Liver (tissue), 9 donors: ENCODE measurements around the gene ABLIM2. TPM values are rescaled to one million over a fixed set of nuclear protein-coding genes. Genes with fewer than 3 reads are reported as not detected.

Source experiments
- DNase-seq: peaks from one replicate; pipeline ENCODE4 v3.0.0-alpha.2; 2017; ENCODE audit warnings: low spot score
- H3K27ac ChIP-seq, 2 donors: one replicate each; pipeline ENCODE4 v1.7.0; 2013; ENCODE audit warnings: inconsistent platforms in 2 of 2, low read length in 2 of 2, control low read depth in 1 of 2, low read depth in 1 of 2, mild to moderate bottlenecking in 1 of 2
- H3K27me3 ChIP-seq, 4 donors: one replicate each; pipeline versions ENCODE4 v1.6.1 to v1.7.0; 2013; ENCODE audit warnings: low read length in 3 of 4, inconsistent platforms in 1 of 4, mild to moderate bottlenecking in 1 of 4, moderate library complexity in 1 of 4; ENCODE audit not compliant: control insufficient read depth in 4 of 4, insufficient read depth in 4 of 4
- H3K36me3 ChIP-seq, 4 donors: one replicate each; pipeline versions ENCODE4 v1.6.1 to v1.7.0; 2013; ENCODE audit warnings: low read length in 3 of 4, mild to moderate bottlenecking in 3 of 4, low read depth in 1 of 4, moderate library complexity in 1 of 4; ENCODE audit not compliant: control insufficient read depth in 4 of 4, insufficient read depth in 3 of 4
- H3K4me1 ChIP-seq, 4 donors: one replicate each; pipeline versions ENCODE4 v1.6.1 to v1.7.0; 2013; ENCODE audit warnings: low read length in 3 of 4, mild to moderate bottlenecking in 3 of 4, moderate library complexity in 1 of 4; ENCODE audit not compliant: control insufficient read depth in 4 of 4, insufficient read depth in 4 of 4
- H3K4me3 ChIP-seq, 3 donors: one replicate each; pipeline versions ENCODE4 v1.6.1 to v1.7.0; 2013; ENCODE audit warnings: low read length in 3 of 3, control low read depth in 1 of 3, low read depth in 1 of 3, mild to moderate bottlenecking in 1 of 3
- H3K9ac ChIP-seq, 2 donors: one replicate each; pipeline ENCODE4 v1.7.0; 2013; ENCODE audit warnings: low read length in 2 of 2, mild to moderate bottlenecking in 2 of 2, moderate library complexity in 2 of 2, control low read depth in 1 of 2, low read depth in 1 of 2
- H3K9me3 ChIP-seq, 4 donors: one replicate each; pipeline versions ENCODE4 v1.6.1 to v1.7.0; 2013; ENCODE audit warnings: low read length in 3 of 4; ENCODE audit not compliant: control insufficient read depth in 4 of 4
- ATF3 ChIP-seq: IDR thresholded peaks from 2 replicates; pipeline ENCODE4 v1.6.1; 2016; ENCODE audit warnings: antibody characterized with exemption
- CTCF ChIP-seq: fragments of 150-350 bp; IDR thresholded peaks from 2 replicates; pipeline ENCODE4 v1.5.1; 2017; ENCODE audit warnings: improper control_type of control experiment, low read depth, low read length; ENCODE audit not compliant: missing input control
- EGR1 ChIP-seq, 2 donors: IDR thresholded peaks; 2 replicates each; pipeline ENCODE4 v1.6.1; 2016 to 2018; ENCODE audit warnings: antibody characterized with exemption in 2 of 2, low read depth in 2 of 2
- FOXA1 ChIP-seq: IDR thresholded peaks from 2 replicates; pipeline ENCODE4 v1.6.1; 2016; ENCODE audit warnings: antibody characterized with exemption
- FOXA2 ChIP-seq: IDR thresholded peaks from 2 replicates; pipeline ENCODE4 v1.6.1; 2016; ENCODE audit warnings: antibody characterized with exemption
- GABPA ChIP-seq, 2 donors: IDR thresholded peaks in 1 of 2; conservative IDR thresholded peaks in 1 of 2; 2 replicates each; pipeline ENCODE4 v1.6.1; 2016; ENCODE audit warnings: antibody characterized with exemption in 2 of 2, mild to moderate bottlenecking in 1 of 2, moderate library complexity in 1 of 2
- HNF4A ChIP-seq, 2 donors: conservative IDR thresholded peaks; 2 replicates each; pipeline ENCODE4 v1.6.1; 2016; ENCODE audit warnings: antibody characterized with exemption in 2 of 2, mild to moderate bottlenecking in 2 of 2
- HNF4G ChIP-seq: IDR thresholded peaks from 2 replicates; pipeline ENCODE4 v1.6.1; 2016; ENCODE audit warnings: antibody characterized with exemption
- JUND ChIP-seq, 2 donors: IDR thresholded peaks; 2 replicates each; pipeline ENCODE4 v1.6.1; 2016; ENCODE audit warnings: antibody characterized with exemption in 2 of 2
- NR2F2 ChIP-seq: IDR thresholded peaks from 2 replicates; pipeline ENCODE4 v1.6.1; 2016; ENCODE audit warnings: antibody characterized with exemption
- RAD21 ChIP-seq, 2 donors: IDR thresholded peaks; 2 replicates each; pipeline ENCODE4 v1.6.1; 2016; ENCODE audit warnings: antibody characterized with exemption in 2 of 2, mild to moderate bottlenecking in 2 of 2
- REST ChIP-seq: IDR thresholded peaks from 2 replicates; pipeline ENCODE4 v1.6.1; 2016; ENCODE audit warnings: antibody characterized with exemption, mild to moderate bottlenecking
- RXRA ChIP-seq, 2 donors: IDR thresholded peaks; 2 replicates each; pipeline ENCODE4 v1.6.1; 2017 to 2018; ENCODE audit warnings: antibody characterized with exemption in 2 of 2, mild to moderate bottlenecking in 1 of 2
- SP1 ChIP-seq: IDR thresholded peaks from 2 replicates; pipeline ENCODE4 v1.6.1; 2018; ENCODE audit warnings: antibody characterized with exemption, mild to moderate bottlenecking
- TAF1 ChIP-seq: conservative IDR thresholded peaks from 2 replicates; pipeline ENCODE4 v1.6.1; 2016; ENCODE audit warnings: antibody characterized with exemption, mild to moderate bottlenecking
- YY1 ChIP-seq: IDR thresholded peaks from 2 replicates; pipeline ENCODE4 v1.6.1; 2016; ENCODE audit warnings: antibody characterized with exemption, mild to moderate bottlenecking
- ZBTB33 ChIP-seq: IDR thresholded peaks from 2 replicates; pipeline ENCODE4 v1.6.1; 2016; ENCODE audit warnings: antibody characterized with exemption
- WGBS: extraction: QIAGEN DNeasy Blood & Tissue Kit; methylation state at CpG from one replicate; pipeline ENCODE4 v1.1.7; 2013; 5-methylcytosine and 5-hydroxymethylcytosine counted together
- polyA plus RNA-seq, 2 donors: library from polyadenylated mRNA; stranded (reverse) in 1 of 2; unstranded in 1 of 2; fragments of 200-250 nt in 1 of 2; fragments of >200 nt in 1 of 2; fragmentation: Nextera tagmentation in 1 of 2; extraction: Ambion mirVana in 1 of 2; gene quantifications; one replicate each; pipeline versions ENCODE4 v1.2.1 to v1.2.3, GENCODE V29; 2013 to 2015
- total RNA-seq, 2 donors: library from RNA; depleted of rRNA; stranded (reverse); fragments of >200 nt; gene quantifications; one replicate each; pipeline ENCODE4 v1.2.3, GENCODE V29; 2014
- TF ChIP-seq, protein P1 (sequence below): IDR thresholded peaks from 2 replicates; pipeline ENCODE4 v1.6.1; 2016; ENCODE audit warnings: antibody characterized with exemption
- donor health status: healthy.
- donor health status: healthy.
- donor health status: healthy.
- donor health status: healthy.
- donor health status: healthy.

ABLIM2 gene
- total and polyA plus RNA-seq, 4 donors: 0.75 to 2.5 (median 0.93) TPM

GRCh38 chr4:8120501-8120900, 38.1 kb downstream of the ABLIM2 start:
- Histone ChIP-seq H3K4me3 (no peak overlapping the region), H3K9ac (no peak overlapping the region), H3K27ac (no peak overlapping the region), H3K4me1 (no peaks in the 10 kb centered on the region), H3K36me3 (no peaks in the 10 kb centered on the region), H3K27me3 (no peaks in the 10 kb centered on the region), H3K9me3 (no peaks in the 10 kb centered on the region)
- WGBS: 87% methylated on average over 12 of the region's 12 CpGs
- no peak for TF ChIP-seq EGR1 (IDR thresholded peaks at IDR 0.05; ENCODE audit: low read depth in 2 of 2)
- TF ChIP-seq HNF4A (conservative IDR thresholded peaks at IDR 0.05): no peak
- no peak for TF ChIP-seq RXRA (IDR thresholded peaks at IDR 0.05)
- TF ChIP-seq CTCF: no peak
- TF ChIP-seq RAD21 (IDR thresholded peaks at IDR 0.05): no peak
- TF ChIP-seq, protein P1, sequence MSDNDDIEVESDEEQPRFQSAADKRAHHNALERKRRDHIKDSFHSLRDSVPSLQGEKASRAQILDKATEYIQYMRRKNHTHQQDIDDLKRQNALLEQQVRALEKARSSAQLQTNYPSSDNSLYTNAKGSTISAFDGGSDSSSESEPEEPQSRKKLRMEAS: no peak
- TF ChIP-seq SP1: no peak
- TF ChIP-seq JUND (IDR thresholded peaks at IDR 0.05): no peak
- no peak for TF ChIP-seq HNF4G
- no peak for TF ChIP-seq ZBTB33
- no peak for TF ChIP-seq ATF3
- no peak for TF ChIP-seq TAF1
- no peak for TF ChIP-seq NR2F2
- no peak for TF ChIP-seq FOXA1
- no peak for TF ChIP-seq YY1
- TF ChIP-seq GABPA (IDR thresholded peaks at IDR 0.05 in 1 of 2, conservative IDR thresholded peaks at IDR 0.05 in 1 of 2): no peak
- TF ChIP-seq REST: no peak
- TF ChIP-seq FOXA2: no peak
- DNase-seq: no peak
